HG03354 (cell line): ENCODE data around the gene ANXA9.

Experiments used
- ATAC-seq: cut with Tn5 transposase; IDR thresholded peaks from one replicate; pipeline ENCODE4 v1.9.1; 2021; ENCODE audit warnings: mild to moderate bottlenecking; ENCODE audit not compliant: unreplicated experiment, poor library complexity, severe bottlenecking

ANXA9 gene

GRCh38 chr1:150981805-150982712 is at the start of gene ANXA9:
Gene ANXA9 (plus strand): TSS chr1:150982292. CDS start chr1:150983106, 814 bp downstream.
- no peak for ATAC-seq

- ATAC-seq, result no peak
Observed at GRCh38 chr1:150944856-150945255, 37.2 kb upstream of the ANXA9 start.

GRCh38 chr1:150954708-150955107 is 27.4 kb upstream of the ANXA9 start:
- no peak for ATAC-seq

- ATAC-seq, result no peak
Observed at GRCh38 chr1:150955280-150955679, 26.8 kb upstream of the ANXA9 start.

GRCh38 chr1:150957666-150958065 is 24.4 kb upstream of the ANXA9 start:
- no peak for ATAC-seq

GRCh38 chr1:150960646-150961045 is 21.4 kb upstream of the ANXA9 start:
- ATAC-seq, result no peak

GRCh38 chr1:150961756-150962155 is 20.3 kb upstream of the ANXA9 start:
- no peak for ATAC-seq

- no peak for ATAC-seq
Observed at GRCh38 chr1:150963321-150964163, 18.6 kb upstream of the ANXA9 start.

- no peak for ATAC-seq
Observed at GRCh38 chr1:150964164-150964489, 18.0 kb upstream of the ANXA9 start.

- ATAC-seq, result no peak
Observed at GRCh38 chr1:150965605-150966004, 16.5 kb upstream of the ANXA9 start.

GRCh38 chr1:150966011-150966410 is 16.1 kb upstream of the ANXA9 start:
- ATAC-seq, result no peak

GRCh38 chr1:150967936-150968335 is 14.2 kb upstream of the ANXA9 start:
- ATAC-seq, result no peak

- ATAC-seq, result no peak
Observed at GRCh38 chr1:150968491-150968890, 13.6 kb upstream of the ANXA9 start.

- ATAC-seq, result no peak
Observed at GRCh38 chr1:150969626-150970025, 12.5 kb upstream of the ANXA9 start.

- ATAC-seq, result no peak
Observed at GRCh38 chr1:150970808-150971582, 11.1 kb upstream of the ANXA9 start.

- no peak for ATAC-seq
Observed at GRCh38 chr1:150971583-150972416, 10.3 kb upstream of the ANXA9 start.

- ATAC-seq, result no peak
Observed at GRCh38 chr1:150972417-150972940, 9.6 kb upstream of the ANXA9 start.

GRCh38 chr1:150973258-150973835 is 8.7 kb upstream of the ANXA9 start:
- ATAC-seq, result no peak
